HEK293 (cell line): ENCODE data around the gene PIM1.

Experiments used
- BCL11A ChIP-seq: fragments of 450-650 bp; formaldehyde crosslinking; IDR thresholded peaks from 2 replicates; pipeline ENCODE4 v1.5.1; 2016; ENCODE audit warnings: low read depth, missing biosample characterization, missing genetic modification characterization
- CTCF ChIP-seq: fragments of 450-650 bp; formaldehyde crosslinking; IDR thresholded peaks from 2 replicates; pipeline ENCODE4 v1.5.1; 2016; ENCODE audit warnings: missing biosample characterization, missing genetic modification characterization
- RBAK ChIP-seq: fragments of 450-650 bp; formaldehyde crosslinking; IDR thresholded peaks from 2 replicates; pipeline ENCODE4 v1.5.1; 2016; ENCODE audit warnings: missing biosample characterization, missing genetic modification characterization
- YY1 ChIP-seq: fragments of 450-650 bp; formaldehyde crosslinking; IDR thresholded peaks from 2 replicates; pipeline ENCODE4 v1.5.1; 2018; ENCODE audit warnings: missing biosample characterization, missing genetic modification characterization
- ZBTB21 ChIP-seq: fragments of 450-650 bp; formaldehyde crosslinking; IDR thresholded peaks from 2 replicates; pipeline ENCODE4 v1.5.1; 2017; ENCODE audit warnings: missing biosample characterization, missing genetic modification characterization
- ZNF10 ChIP-seq: fragments of 450-650 bp; formaldehyde crosslinking; IDR thresholded peaks from 2 replicates; pipeline ENCODE4 v1.5.1; 2017; ENCODE audit warnings: missing biosample characterization, missing genetic modification characterization
- ZNF324 ChIP-seq: fragments of 450-650 bp; formaldehyde crosslinking; IDR thresholded peaks from 2 replicates; pipeline ENCODE4 v1.5.1; 2016; ENCODE audit warnings: missing biosample characterization, missing genetic modification characterization
- ZNF670 ChIP-seq: fragments of 450-650 bp; formaldehyde crosslinking; IDR thresholded peaks from 2 replicates; pipeline ENCODE4 v1.5.1; 2016; ENCODE audit warnings: missing biosample characterization, missing genetic modification characterization, low read depth
- ZNF747 ChIP-seq: fragments of 450-650 bp; formaldehyde crosslinking; IDR thresholded peaks from 2 replicates; pipeline ENCODE4 v1.5.1; 2016; ENCODE audit warnings: missing biosample characterization, missing genetic modification characterization
- TF ChIP-seq, protein P1 (sequence below): sonication (generic); formaldehyde crosslinking; IDR thresholded peaks from 2 replicates; pipeline ENCODE4 v1.8.1; 2022; ENCODE audit warnings: mild to moderate bottlenecking, moderate library complexity, missing genetic modification reagents
- TF ChIP-seq, protein P2 (sequence below): fragments of 450-650 bp; formaldehyde crosslinking; IDR thresholded peaks from 2 replicates; pipeline ENCODE4 v1.5.1; 2016; ENCODE audit warnings: missing biosample characterization, missing genetic modification characterization

DNA sequence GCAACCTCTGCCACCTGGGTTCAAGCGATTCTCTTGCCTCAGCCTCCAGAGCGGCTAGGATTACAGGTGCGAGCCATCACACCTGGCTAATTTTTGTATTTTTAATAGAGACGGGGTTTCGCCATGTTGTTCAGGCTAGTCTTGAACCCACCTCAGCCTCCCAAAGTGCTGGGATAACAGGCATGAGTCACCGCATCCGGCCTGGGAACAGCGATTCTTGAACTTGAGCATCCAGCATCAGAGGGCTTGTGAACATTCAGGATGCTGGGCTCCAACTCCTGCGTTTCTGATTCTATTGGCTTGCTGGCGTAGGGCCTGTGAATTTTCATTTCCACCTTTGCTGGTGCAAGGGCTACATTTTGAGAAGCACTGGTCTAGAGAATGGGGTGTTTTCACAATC is 24.5 kb upstream of the PIM1 start:
- TF ChIP-seq CTCF (no peak), ZNF670 (tag by site-specific recombination) (no peak), ZNF324 (tag by site-specific recombination) (no peak), ZBTB21 (no peak), RBAK (tag by site-specific recombination) (no peak), ZNF747 (tag by site-specific recombination) (no peak), ZNF10 (no peak), BCL11A (tag by site-specific recombination) (no peak), YY1 (tag by site-specific recombination) (no peak)
- TF ChIP-seq, protein P1, sequence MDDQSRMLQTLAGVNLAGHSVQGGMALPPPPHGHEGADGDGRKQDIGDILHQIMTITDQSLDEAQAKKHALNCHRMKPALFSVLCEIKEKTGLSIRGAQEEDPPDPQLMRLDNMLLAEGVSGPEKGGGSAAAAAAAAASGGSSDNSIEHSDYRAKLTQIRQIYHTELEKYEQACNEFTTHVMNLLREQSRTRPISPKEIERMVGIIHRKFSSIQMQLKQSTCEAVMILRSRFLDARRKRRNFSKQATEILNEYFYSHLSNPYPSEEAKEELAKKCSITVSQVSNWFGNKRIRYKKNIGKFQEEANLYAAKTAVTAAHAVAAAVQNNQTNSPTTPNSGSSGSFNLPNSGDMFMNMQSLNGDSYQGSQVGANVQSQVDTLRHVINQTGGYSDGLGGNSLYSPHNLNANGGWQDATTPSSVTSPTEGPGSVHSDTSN = no peak
- TF ChIP-seq, protein P2, sequence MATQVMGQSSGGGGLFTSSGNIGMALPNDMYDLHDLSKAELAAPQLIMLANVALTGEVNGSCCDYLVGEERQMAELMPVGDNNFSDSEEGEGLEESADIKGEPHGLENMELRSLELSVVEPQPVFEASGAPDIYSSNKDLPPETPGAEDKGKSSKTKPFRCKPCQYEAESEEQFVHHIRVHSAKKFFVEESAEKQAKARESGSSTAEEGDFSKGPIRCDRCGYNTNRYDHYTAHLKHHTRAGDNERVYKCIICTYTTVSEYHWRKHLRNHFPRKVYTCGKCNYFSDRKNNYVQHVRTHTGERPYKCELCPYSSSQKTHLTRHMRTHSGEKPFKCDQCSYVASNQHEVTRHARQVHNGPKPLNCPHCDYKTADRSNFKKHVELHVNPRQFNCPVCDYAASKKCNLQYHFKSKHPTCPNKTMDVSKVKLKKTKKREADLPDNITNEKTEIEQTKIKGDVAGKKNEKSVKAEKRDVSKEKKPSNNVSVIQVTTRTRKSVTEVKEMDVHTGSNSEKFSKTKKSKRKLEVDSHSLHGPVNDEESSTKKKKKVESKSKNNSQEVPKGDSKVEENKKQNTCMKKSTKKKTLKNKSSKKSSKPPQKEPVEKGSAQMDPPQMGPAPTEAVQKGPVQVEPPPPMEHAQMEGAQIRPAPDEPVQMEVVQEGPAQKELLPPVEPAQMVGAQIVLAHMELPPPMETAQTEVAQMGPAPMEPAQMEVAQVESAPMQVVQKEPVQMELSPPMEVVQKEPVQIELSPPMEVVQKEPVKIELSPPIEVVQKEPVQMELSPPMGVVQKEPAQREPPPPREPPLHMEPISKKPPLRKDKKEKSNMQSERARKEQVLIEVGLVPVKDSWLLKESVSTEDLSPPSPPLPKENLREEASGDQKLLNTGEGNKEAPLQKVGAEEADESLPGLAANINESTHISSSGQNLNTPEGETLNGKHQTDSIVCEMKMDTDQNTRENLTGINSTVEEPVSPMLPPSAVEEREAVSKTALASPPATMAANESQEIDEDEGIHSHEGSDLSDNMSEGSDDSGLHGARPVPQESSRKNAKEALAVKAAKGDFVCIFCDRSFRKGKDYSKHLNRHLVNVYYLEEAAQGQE (tag by site-specific recombination) = no peak
